NCI-H2171 treated with DMSO at 0.1 percent for 48 hours (cell line): Measurements from ENCODE around the gene ERGIC1.
"Not testable (repeated sequence)": the region's sequence is repeated elsewhere in the genome, so short reads cannot be mapped to it uniquely, and the experiment has no call there.

ENCODE experiments used
- DNase-seq: peaks from one replicate; lab custom pipeline; 2025; lab: John Stamatoyannopoulos, UW

The ERGIC1 gene

DNA sequence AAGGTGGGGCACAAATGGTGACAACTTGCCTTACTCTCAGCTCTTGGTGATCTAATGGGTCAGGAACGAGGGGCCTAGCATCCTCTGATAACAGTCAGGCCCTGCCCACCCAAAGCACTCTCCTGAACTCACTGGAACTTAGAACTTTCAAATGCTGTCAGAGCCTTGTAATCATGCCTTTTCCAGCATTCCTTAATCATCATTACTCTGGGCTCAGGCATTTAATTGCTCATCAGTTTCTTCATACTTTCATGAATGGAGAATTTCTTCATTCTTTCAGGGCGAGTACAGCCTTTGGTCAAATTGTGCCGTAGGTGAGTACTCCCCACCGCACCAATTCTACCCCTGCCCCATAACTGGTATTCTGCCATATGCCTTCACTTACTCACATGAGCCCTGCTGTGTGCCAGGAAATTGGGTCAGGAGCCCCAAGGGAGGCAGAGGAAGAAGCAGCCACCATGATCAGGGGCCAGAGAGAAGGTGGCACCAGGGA, 32.8 kb upstream of the ERGIC1 start:
- no peak for DNase-seq

DNA sequence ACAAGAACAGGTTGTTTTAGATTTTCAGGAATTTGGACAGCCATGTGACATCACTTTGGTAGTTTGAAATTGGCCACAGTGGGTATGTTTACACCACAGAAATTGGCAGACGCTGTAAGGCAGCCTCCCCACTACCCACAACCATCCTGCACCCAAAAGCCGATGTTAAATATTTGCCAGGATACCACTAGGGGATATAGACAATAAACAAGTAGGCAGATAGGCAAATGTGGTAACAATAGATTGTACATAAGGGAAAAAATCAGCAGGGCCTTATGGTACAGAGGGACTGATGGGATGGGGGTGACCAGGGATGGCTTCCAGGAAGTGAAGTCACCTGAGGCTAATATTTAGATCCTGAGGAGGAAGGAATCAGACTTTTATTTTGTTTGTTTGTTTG, 31.9 kb upstream of the ERGIC1 start:
- no peak for DNase-seq

DNA sequence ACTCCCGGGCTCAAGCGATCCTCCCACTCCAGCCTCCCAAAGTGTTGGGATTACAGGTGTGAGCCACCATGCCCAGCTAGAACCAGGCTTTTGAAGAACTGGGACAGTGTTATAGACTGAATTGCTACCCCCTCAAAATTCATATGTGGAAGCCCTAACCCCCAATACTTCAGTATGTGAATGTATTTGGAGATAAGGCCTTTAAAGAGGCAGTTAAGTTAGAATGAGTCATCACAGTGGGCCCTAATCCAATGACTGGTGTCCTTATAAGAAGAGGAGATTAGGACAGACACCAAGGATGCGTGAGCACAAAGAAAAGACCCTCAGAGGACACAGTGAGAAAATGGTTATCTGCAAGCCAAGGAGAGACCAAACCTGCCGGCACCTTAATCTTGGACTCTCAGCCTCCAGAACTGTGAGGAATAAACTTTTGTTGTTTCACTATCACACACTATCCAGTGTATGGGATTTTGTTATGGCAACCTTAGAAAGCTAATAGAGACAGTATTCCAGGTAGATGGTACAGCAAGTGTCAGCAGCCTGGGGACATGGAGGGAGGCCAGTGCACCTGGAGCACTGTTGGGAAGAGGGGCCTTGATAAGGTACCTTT, 31.4 kb upstream of the ERGIC1 start:
- no peak for DNase-seq

DNA sequence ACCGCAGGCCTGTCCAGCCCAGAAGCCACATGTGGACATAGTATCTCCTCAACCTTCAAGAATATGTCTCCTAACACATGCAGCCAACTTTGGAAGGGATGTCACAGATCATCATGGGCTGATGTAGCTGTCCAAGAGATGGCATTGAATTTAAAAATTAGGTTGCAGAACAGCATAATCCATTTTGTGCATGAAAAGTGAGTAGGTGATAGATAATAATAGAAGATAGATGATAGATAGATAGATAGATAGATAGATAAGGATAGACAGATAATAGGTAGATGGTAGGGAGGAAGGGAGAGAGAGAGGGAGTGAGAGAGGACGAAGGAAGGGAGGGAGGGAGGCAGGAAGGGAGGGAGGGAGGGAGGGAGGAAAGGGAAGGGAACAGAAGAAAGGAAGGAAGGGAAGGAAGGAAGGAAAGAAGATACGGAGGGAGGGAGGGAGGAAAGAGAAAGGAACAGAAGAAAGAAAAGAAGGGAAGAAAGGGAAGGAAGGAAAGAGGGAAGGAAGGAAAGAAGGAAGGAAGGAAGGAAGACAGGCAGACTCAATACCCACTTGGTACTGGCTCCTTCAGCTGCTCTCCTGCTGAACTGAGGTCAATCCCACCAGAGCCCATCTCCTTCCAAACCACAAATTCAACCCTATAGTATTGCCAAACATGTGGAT, 28.9 kb upstream of the ERGIC1 start:
- no peak for DNase-seq

DNA sequence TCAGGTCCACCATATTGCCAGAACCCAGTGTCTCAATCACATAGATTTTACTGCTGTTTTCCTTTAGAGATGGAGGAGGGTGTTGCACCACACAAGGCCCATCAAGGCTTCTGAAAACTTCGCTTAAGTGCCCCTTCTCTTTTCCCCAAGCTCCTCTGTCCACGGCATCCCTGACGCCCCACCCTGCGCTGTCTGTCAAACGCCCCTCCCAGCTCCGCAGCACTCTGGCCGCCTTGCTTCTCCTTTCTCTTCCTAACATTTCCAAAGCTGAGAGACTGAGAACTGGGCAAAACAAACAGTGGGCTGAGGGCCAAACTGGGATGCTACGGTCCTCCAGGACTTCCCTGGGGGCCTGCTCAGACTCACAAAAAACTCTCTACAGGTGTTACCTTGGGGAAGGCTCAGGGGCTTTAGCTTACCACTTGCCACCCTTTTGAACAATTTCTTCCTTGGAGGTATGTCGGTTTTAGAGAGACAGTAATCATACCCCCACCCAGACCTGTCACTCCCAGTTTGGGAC, 28.3 kb upstream of the ERGIC1 start:
- DNase-seq, result no peak

DNA sequence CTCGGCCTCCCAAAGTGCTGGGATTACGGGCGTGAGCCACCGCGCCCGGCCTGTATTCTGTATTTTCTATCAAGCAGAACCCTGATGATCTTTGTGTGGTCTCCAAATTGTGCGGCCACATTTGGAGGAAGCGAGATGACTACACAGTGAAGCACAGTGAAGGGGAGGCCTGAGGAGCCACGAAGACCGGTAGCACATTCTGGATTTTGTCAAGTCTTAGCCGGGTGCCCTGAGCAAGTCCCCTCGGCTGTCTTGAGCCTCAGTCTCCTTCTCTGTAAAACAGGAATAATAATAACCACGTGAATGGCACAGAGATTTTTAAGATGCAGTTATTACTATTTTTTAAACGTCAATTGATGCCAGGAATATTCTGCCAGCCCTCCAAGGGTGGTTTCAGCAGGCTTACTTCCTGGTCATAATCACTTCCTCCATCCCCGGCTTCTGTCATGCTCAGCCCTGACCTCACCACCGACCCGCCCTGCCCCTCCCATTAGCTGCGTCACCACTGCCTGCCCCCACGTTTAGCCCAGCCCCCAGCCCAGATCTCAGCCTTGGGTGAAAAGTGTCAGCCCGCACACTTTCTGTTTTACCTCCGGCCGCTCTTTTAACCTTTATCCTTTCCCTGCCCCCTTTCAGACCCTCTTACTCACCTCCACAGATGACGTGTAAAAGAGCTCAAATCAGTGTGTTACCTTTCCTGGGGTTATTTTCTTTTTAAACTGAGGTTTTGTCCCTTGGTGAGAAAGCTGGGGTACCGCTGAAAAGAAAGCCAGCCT, 27.0 kb upstream of the ERGIC1 start:
- DNase-seq, result no peak

DNA sequence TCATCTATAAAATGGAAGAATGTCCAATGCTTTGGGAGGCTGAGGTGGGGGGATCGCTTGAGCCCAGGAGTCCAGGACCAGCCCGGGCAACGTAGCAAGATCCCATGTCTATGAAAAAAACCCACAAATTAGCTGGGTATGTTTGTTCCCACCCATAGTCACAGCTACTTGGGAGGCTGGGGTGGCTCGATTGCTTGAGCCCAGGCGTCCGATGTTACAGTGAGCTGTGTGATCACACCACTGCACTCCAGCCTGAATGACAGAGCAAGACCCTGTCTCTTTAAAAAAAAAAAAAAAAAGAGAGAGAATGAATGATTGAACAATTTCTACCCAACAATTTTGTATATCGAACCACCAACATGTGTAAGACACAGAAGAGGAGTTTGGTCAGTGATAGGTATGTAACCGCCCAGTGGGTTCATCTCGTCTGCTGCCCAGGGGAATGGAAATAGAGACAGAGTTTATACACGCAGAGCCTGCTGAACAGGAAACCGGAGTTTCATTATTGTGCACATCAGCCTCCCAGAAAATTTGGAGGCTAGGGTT, 26.2 kb upstream of the ERGIC1 start:
- no peak for DNase-seq

DNA sequence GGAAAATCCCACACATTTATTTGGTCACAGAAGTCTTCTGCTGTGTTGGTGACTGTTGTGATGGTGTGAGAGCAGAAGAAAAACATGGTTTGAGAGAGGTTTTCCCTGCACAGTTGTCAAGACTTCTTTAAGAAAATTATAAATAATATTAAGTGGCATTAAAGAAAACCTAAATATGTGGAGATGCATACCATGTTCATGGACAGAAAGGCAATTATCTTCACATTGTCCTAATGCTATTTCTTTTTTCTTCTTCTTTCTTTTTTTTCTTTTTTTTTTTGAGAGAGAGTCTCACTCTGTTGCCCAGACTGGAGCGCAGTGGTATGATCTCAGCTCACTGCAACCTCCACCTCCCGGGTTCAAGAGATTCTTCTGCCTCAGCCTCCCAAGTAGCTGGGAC, 24.3 kb upstream of the ERGIC1 start:
- DNase-seq, result no peak

DNA sequence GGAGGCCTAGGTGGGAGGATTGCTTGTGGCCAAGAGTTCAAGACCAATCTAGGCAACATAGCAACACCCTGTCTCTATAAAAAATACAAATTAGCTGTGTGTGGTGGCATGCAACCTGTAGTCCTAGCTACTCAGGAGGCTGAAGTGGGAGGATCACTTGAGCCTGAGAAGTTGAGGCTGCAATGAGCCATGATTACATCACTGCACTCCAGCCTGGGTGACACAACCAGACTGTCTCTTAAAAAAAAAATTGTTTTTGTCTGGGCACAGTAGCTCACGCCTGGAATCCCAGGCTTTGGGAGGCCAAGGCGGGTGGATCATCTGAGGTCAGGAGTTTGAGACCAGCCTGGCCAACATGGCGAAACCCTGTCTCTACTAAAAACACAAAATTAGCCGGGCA, 23.1 kb upstream of the ERGIC1 start:
- DNase-seq, result not testable (repeated sequence)

DNA sequence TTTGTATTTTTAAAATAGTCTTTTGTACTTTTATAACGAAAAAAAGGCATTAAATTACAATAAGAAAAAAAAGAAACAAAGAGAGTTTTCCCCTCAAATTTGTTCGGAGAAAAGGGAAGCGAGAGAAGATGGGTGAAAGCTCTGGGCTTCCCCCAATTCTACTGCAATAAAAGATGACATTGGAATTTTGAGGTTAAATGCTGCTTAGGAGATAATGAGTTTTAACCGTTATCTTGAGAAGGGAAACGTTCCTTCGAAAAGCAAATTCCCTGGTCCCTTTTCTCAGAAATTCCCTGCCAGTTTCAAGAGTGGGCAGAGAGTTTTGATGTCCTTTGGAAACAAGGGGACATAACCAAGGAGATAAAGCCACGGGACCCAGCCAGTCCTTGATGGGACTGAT, 18.4 kb upstream of the ERGIC1 start:
- DNase-seq, result no peak

DNA sequence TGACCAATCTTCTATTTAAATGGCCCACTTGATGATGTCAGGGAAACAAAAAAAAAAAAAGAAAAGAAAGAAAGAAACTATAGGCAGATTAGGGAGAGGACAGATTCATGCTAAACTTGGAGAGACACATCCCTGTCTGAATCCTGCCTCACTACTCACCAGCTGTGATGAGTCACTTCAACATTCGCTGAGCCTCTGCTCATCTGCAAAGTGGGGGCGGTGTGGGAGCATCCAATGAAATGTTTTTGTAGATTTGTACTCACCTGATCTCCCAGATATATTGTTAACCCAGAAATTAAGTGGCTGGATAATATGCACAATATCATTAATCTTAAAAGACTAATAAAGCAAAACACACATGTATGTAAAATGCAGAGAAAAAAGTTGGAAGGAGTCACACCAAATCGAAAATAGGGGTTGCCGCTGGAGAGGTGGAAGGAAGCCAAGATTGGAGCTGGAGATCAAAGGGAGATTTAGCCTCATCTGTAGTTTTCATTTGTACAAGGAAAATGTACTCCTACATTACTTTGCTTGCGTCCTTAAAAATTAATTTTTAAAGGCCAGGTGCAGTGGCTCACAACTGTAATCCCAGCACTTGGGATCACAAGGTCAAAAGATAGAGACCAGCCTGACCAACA, 17.0 kb upstream of the ERGIC1 start:
- no peak for DNase-seq

DNA sequence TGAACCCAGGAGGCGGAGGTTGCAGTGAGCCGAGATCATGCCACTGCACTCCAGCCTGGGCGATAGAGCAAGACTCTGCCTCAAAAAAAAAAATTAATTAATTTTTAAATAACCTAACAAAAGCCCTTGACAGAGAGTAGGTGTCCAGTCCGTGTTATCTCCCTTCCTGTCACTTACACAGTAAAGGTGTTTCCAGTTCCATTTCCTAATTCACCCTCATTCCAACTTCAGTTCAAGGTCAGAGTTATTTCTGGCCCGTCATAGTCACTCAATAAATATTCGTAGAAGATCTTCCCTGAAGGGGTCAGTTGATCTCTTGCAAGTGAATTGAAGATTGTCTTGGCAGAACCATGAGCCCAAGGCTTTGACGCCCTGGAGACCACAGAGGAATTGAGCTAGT, 16.4 kb upstream of the ERGIC1 start:
- no peak for DNase-seq

DNA sequence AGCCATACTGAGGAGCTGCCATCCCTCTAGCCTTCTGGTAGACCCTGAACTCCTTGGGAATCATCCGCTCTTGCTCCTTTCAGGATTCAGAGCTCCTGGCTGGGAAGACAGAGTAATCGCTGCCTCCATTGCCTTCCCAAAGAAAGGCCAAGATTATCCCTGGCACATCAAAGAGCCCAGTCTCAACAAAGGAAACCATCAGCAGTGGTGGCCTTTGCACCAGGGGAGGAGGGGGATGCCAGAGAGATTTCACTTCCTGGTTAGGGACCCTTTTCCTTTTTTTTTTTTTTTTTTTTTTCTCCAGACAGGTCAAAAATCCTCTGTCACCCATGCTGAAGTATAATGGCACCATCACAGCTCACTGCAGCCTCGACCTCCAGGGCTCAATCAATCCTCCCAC, 16.0 kb upstream of the ERGIC1 start:
- DNase-seq, result no peak

DNA sequence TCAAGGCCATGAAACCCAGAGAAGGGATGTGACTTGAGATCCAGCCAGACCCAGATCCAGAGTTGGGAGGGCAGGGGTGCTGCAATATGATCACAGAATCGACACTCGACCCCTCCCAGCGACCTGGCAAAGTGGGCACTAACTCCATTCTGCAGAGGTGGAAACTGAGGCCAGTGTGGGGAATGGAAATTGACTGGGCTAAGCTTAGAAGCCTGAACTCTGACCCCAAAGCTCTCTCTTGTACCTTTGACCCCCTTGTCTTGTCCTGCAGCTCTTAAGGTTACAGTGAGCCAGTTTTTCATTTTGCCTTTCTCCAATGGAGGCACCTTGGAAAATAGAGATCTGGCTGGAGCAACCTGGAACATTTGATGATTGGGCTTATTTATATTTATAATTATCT, 14.5 kb upstream of the ERGIC1 start:
- no peak for DNase-seq

DNA sequence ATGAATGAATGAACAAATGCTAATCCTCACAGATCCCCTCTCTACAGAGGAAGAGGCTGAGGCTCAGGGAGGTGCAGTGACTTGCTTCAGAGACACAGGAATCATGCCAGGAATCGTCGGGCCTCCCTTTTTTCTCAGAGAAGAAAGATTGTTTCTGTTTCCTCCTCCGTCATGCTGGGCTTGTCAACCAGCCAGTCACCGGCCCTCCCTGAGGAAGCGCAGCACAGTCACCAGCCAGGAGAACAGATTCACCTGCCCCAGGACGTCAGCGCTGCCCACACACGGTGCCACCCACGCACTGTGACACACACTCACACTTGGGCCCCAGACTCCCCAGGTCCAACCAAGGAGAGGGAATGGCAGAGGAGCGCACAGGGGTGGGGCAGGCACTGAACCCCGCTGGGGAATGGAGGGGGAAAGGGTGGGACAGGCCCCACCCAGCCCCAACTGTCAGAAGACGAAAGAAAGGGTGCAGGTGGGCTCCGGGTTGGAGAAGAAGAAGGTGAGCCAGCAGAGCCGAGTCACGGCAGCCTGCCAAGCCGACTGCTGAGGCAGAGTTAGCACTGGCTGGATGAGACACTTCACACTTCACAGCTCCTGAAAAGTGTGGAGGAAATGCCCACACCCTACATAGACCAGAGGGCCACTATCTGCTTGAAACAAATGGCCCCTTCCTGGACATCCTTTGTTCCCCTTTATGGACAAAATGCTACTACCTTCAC, 13.8 kb upstream of the ERGIC1 start:
- no peak for DNase-seq

DNA sequence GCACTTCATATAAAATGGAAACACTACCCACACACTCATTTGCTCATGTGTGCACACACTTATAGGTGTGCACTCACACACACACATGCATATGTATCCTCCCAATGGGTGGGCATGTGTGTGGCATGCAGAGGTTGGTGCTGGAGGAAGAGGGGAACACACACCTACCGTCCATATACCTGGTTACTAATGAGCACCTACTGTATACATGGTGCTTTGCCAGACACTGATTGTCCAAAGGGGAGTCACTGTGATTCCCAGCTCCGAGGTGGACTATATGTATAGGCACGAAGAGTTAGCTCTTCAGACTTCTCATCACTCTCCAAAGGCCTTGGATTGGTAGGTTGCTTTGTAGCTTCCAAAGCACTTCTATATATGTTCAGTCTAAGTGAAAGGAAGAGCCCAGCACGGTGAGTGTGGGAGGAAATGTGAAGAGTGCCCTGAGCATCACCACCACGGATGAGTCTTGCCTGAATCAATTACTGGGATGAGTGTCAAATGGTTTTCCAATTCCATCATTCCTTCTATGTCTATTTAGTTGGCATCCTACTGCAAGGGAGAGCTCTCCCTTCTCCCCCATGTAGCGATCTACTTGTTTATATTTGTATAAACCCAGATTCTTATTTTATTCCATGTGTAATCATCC, 12.6 kb upstream of the ERGIC1 start:
- DNase-seq, result no peak

DNA sequence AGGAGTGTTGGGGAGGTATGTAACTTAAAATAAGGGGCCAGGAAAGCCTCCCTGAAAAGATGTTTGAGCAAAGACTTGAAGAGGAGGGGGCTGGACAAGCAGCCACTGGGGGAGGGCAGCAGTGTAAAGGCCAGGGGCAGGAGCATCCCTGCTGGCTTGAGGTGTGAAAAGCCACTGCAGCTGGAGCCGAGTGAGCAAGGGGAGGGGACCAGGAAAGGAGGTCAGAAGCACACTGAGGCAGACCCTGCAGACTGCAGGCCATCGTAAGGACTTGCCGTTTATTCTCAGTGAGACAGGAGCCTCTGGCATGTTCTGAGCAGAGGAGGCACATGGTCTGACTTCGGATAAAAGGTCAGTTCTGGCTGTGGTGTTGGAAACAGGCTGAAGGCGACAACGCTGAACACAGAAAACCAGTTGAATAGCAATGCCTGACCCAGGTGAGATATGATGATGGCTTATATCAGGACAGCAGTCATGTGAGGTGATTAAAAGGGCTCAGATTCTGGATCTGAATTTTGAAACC, 10.2 kb upstream of the ERGIC1 start:
- no peak for DNase-seq

DNA sequence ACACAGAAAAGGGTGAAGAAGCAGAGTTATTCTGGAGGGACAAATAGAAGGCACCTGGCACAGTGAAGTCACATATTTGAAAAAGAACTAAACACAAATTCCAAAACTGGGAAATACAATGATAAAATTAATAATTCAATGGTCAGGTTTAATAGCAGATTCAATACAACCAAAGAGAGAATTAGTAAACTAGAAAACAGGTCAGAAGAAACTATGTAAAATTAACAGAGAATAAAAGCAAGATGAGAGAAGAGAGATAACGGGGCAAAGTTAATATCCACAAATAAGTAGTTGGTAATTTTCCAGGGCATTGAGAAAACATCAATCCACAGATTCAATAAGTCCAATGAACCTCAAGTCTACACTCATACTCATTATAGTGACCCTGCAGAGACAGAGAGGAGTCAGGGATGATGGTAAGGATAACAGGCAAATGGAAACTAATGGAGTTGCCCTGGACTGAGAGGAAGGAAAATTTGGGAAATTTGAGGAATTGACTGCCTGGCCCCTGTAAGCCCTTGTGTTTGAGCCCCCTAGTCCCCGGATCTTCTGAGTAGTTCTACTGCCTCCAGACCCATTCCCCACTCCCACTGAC, 8.3 kb upstream of the ERGIC1 start:
- DNase-seq, result no peak

DNA sequence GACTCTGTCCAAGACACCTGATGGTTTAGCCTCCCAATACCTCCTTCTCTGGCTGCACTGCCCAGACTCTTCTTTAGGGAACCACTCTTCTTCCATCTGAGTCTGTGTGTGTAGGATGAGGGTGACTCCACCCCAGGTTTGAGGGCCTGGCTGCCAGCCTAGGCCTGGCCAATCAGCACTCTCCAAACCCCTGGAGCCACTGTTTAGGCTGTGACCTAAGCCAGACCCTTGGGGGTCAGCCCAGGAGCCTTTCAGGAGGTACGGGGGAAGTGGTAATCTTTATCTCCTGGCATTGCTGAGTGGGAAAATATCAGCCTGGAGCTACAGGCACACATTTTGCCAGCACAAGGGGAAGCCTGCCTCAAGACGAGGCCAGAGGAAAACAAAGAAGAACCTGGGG, 6.2 kb upstream of the ERGIC1 start:
- DNase-seq, result no peak

DNA sequence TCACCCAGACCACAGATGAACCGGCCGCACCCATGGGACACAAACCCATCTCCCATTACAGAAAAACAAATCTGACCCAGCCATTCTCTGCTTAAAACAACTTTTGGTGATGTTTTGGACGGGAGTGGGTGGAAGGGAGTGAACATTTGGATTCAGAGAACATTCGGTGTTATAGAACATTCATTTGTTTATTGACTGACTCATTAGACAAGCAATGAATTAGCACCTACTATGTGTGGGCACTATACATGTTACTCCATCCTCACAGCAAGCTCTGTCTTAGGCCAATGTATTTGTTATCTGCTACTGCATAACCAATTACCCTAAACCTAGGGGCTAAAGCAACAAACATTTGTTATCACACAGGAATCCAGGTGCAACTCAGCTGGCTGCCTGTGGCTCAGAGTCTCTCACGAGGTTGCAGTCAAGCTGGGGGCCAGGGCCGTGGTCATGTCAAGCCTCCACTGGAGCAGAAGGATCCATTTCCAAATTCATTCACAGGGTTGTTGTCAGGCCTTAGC, 5.1 kb upstream of the ERGIC1 start:
- no peak for DNase-seq
